Ovary (tissue), 3 donors: ENCODE data around the gene COPS9.

Experiments
- CTCF ChIP-seq, 3 donors: fragments of 450-650 bp in 2 of 3; fragments of 200-600 bp in 1 of 3; IDR thresholded peaks; one replicate each; pipeline versions ENCODE4 v1.5.1 to v1.8.0; 2016 to 2022; ENCODE audit warnings: antibody characterized with exemption in 3 of 3, mild to moderate bottlenecking in 1 of 3
- POLR2A ChIP-seq: fragments of 450-650 bp; IDR thresholded peaks from one replicate; pipeline ENCODE4 v1.6.1; 2017; ENCODE audit warnings: antibody characterized with exemption, mild to moderate bottlenecking, moderate library complexity
- donor health status: DM: no; HTN: no; CAD: no.

GRCh38 chr2:240179941-240180666 is 44.0 kb upstream of the COPS9 start:
- TF ChIP-seq CTCF (IDR thresholded peaks at IDR 0.05): no peak
- TF ChIP-seq POLR2A: no peak
